HG02885 (cell line): ENCODE data around the gene HNRNPUL2.

Source experiments
- ATAC-seq: cut with Tn5 transposase; IDR thresholded peaks from one replicate; pipeline ENCODE4 v1.9.1; 2021; ENCODE audit warnings: mild to moderate bottlenecking; ENCODE audit not compliant: unreplicated experiment, poor library complexity

HNRNPUL2 gene

GRCh38 chr11:62673196-62673525 lies 54.1 kb downstream of the HNRNPUL2 start:
- no peak for ATAC-seq

- ATAC-seq = peak; percentile 76
Observed at GRCh38 chr11:62671608-62672389, 55.5 kb downstream of the HNRNPUL2 start, which contains the start of the genes LBHD1 and UQCC3. Gene LBHD1, minus strand, starts transcription at chr11:62672267. Its CDS starts 2,236 bp downstream, at chr11:62670031. Gene UQCC3, plus strand, starts transcription at chr11:62671673. Its CDS starts 73 bp downstream, at chr11:62671746.

- peak; percentile 9 for ATAC-seq
Observed at GRCh38 chr11:62671236-62671607, 56.0 kb downstream of the HNRNPUL2 start.

DNA sequence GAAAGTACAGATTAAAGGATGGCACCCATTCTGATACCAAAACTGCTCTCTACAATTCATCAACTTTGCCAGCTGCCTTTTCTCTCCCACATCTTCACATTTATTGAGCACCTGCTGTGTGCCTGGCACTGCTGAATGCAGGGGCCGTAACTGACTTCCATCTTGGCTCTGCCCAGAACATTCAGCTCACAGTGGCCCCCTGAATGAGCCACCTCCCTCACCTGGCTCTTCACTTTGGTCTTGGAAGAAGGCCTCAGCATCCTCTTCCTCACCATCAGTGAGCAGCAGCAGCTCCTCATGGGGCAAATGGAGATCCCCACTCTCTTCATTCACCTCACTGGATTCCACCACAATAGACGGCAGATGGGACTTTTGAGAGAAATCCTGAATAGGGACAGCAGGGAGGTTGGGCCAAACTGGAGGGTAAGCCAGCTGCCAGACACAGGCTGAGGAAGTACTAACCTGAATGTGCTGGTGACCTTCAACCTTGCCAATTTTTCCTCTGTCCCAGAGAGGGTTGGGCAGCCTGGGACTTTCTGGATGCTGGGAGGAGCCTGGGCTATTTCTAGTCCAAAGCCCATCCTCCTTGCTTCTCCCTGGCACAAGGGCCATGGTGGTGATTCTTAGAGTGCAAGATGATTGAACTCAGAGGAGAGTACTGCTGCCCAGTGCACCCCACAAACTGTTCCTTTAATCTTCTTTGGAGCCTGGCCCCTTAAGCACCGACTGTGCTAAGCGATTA lies 57.7 kb downstream of the HNRNPUL2 start:
- ATAC-seq = no peak

DNA sequence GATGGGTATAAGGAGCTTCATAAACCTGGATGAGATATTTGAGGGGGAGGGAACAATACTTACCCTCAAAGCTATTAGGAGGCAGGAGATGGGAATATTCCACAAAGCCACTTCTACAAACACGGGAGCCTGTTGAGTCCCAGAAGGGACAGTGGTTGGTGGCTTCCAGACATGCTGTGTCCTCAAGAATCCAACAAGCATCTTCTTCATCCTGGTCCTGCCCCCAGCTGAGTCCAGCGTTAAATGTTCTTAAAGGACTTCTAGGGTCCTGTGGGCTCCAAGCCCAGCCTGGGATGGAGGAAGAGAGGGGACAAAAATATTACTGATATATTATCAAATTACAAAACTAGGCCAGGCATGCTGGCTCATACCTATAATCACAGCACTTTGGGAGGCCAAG lies 59.8 kb downstream of the HNRNPUL2 start:
- ATAC-seq = no peak

DNA sequence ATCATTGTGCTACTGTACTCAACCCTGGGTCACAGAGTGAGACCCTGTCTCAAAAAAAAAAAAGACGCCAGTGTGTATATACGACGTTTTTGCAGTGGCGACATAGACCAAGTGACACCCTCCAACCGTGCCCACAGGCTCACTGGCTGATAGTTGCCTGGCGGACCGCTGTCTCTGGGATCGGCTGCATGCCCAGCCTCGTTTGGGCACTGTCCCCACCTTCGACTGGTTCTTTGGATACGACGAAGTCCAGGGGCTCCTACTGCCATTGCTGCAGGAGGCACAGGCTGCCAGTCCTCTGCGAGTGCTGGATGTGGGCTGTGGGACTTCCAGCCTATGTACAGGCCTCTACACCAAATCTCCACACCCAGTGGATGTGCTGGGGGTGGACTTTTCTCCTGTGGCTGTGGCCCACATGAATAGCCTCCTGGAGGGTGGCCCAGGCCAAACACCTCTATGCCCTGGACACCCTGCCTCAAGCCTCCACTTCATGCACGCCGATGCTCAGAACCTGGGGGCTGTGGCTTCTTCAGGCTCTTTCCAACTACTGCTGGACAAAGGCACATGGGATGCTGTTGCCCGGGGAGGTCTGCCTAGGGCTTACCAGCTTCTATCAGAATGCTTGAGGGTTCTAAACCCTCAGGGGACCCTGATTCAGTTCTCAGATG lies 60.9 kb downstream of the HNRNPUL2 start:
- no peak for ATAC-seq

DNA sequence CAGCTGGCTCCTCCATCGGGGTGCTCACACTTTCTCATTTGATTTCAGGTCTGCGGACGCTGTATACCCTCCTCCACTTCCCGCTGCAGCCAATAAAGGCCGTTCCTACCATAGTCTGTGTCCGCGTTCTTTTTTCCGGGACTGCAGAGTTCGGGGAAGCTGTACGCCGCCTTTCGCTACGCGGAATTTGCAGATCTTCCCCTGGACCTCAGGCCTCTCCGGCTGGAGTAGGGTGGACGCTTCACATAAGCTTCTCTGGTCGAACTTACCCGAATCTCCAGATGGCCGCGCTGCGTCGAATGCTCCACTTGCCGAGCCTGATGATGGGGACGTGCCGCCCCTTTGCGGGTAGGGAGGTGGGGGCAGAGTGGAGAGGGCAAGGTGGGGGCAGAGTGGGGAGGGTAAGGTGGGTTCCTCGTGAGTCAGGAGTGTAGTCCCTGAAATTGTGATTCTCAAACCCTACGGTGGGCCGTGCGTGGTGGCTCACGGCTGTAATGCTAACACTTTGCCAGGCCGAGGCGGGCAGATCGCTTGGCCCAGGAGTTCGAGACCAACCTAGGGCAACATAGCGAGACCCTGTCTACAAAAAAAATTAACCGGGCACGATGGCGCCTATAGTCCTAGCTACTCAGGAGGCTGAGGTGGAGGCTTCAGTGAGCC lies 61.5 kb downstream of the HNRNPUL2 start:
- peak; percentile 8 for ATAC-seq

DNA sequence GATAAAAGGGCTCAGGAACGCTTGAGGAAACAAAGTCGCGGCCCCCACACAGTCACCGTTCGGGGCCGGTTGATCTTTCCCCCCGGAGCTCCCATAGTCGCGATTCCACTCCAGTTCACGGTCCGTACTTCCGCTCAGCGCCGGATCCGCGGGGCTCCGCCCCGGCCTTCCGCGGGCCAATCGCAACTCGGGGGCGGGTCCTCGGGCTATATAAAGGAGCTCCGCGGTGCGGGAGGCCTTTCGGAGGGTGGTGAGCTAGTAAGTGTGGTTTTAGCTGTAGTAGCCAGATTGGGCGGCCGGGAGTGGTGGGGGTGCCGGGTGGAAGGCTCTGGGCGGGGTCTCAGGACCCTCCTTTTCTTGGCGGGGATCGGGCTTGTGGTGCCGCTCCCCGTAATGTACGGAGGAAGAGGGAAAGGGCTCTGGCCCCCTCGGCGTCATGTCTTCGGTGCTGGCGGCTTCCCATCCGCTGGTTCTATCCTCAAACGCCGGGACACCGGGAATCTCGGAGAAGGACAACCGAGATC lies 62.1 kb downstream of the HNRNPUL2 start, which contains the start of the genes C11orf98 and CSKMT:
Gene C11orf98, minus strand, starts transcription at position 136 of the 524 bp plus-strand sequence. Its CDS starts 41 bp downstream, at position 95.
Gene CSKMT, plus strand, starts transcription at position 238 of the 524 bp plus-strand sequence. CDS start 568 bp downstream, outside the sequence.
- ATAC-seq = peak; percentile 84

DNA sequence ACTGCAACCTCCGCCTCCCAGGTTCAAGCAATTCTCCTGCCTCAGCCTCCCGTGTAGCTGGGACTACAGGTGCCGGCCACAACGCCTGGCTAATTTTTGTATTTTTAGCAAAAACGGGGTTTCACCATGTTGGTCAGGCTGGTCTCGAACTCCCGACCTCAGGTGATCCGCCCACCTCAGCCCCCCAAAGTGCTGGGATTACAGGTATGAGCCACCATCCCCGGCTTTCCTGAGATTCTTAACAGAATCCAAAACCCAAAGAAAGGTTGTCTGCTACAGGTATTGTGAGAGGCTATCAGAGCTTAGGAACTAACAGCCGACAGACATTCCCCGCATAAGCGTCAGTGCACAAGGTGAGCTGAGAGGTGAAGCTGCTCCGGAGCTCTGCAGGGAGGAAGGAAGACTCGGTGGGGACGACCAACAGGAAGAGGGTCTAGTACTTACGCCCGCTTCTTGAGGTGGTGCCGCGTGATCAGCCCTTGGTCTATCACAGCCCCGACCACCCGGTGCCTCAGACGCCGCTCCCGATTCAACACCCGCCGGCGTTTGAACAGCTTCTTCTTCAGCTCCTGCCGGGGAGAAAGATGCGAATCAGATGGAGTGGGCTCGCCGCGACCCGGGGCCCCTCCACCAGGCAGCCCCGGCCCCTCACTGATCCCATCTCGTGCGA lies 62.7 kb downstream of the HNRNPUL2 start:
- peak; percentile 24 for ATAC-seq
